Neural cell (in vitro differentiated cells): ENCODE measurements around the gene TEKT3. TPM values are rescaled to one million over a fixed set of nuclear protein-coding genes. Genes with fewer than 3 reads are reported as not detected.

Experiments
- H2AFZ ChIP-seq: fragments of 200-600, 300-800 bp; sonication (generic), shearing (Covaris generic); 2 replicates; pipeline ENCODE4 v1.6.0; 2014; ENCODE audit warnings: low read depth, mild to moderate bottlenecking, antibody characterized with exemption, low read length, moderate library complexity
- H3F3A ChIP-seq: fragments of 200-600 bp; shearing (Covaris generic); 2 replicates; pipeline ENCODE4 v1.6.1; 2016; ENCODE audit warnings: mild to moderate bottlenecking, moderate library complexity, mixed read lengths, antibody characterized with exemption, low read length; ENCODE audit not compliant: insufficient read depth, poor library complexity, severe bottlenecking
- H3K27ac ChIP-seq: fragments of 200-600, 300-800 bp; sonication (generic), shearing (Covaris generic); 2 replicates; pipeline ENCODE4 v1.5.1; 2014; ENCODE audit warnings: mild to moderate bottlenecking, low read length, moderate library complexity
- H3K27me3 ChIP-seq: fragments of 300-800, 200-600 bp; sonication (generic), shearing (Covaris generic); 2 replicates; pipeline ENCODE4 v1.6.0; 2014; ENCODE audit warnings: mild to moderate bottlenecking, low read depth, low read length, moderate library complexity; ENCODE audit not compliant: insufficient read depth
- H3K36me3 ChIP-seq: fragments of 300-800, 200-600 bp; sonication (generic), shearing (Covaris generic); 2 replicates; pipeline ENCODE4 v1.5.1; 2014; ENCODE audit warnings: mild to moderate bottlenecking, antibody characterized with exemption, low read length, moderate library complexity; ENCODE audit not compliant: insufficient read depth
- H3K4me2 ChIP-seq: fragments of 300-800, 200-600 bp; sonication (generic), shearing (Covaris generic); 2 replicates; pipeline ENCODE4 v1.6.0; 2014; ENCODE audit warnings: mild to moderate bottlenecking, low read length
- H3K4me3 ChIP-seq: fragments of 300-800, 200-600 bp; sonication (generic), shearing (Covaris generic); 2 replicates; pipeline ENCODE4 v1.5.1; 2014; ENCODE audit warnings: mild to moderate bottlenecking, low read length, moderate library complexity
- H3K79me2 ChIP-seq: fragments of 200-600 bp; shearing (Covaris generic); replicated peaks from 2 replicates; pipeline ENCODE4 v1.6.0; 2014; ENCODE audit warnings: mild to moderate bottlenecking, low read length, moderate library complexity; ENCODE audit not compliant: insufficient read depth
- H3K9ac ChIP-seq: fragments of 300-800, 200-600 bp; sonication (generic), shearing (Covaris generic); 2 replicates; pipeline ENCODE4 v1.6.1; 2016; ENCODE audit warnings: mild to moderate bottlenecking, low read length, mixed read lengths
- H3K9me2 ChIP-seq: fragments of 200-600 bp; shearing (Covaris generic); 2 replicates; pipeline ENCODE4 v1.6.1; 2016; ENCODE audit warnings: mild to moderate bottlenecking, low read length, mixed read lengths; ENCODE audit not compliant: insufficient read depth
- H3K9me3 ChIP-seq: fragments of 200-600, 300-800 bp; sonication (generic), shearing (Covaris generic); 2 replicates; pipeline ENCODE4 v1.6.1; 2016; ENCODE audit warnings: mild to moderate bottlenecking, mixed run types, low read length, moderate library complexity, mixed read lengths
- H4K20me1 ChIP-seq: fragments of 200-600 bp; shearing (Covaris generic); 2 replicates; pipeline ENCODE4 v1.6.1; 2016; ENCODE audit warnings: mild to moderate bottlenecking, mixed run types; ENCODE audit not compliant: insufficient read depth
- CTCF ChIP-seq: fragments of 450-650 bp; IDR thresholded peaks from 2 replicates; pipeline ENCODE4 v1.5.1; 2014; ENCODE audit warnings: antibody characterized with exemption, mild to moderate bottlenecking, moderate library complexity; ENCODE audit not compliant: poor library complexity, severe bottlenecking
- EP300 ChIP-seq: fragments of 450-650 bp; conservative IDR thresholded peaks from 2 replicates; pipeline ENCODE4 v1.6.1; 2014; ENCODE audit warnings: antibody characterized with exemption, mild to moderate bottlenecking, moderate library complexity; ENCODE audit not compliant: poor library complexity, severe bottlenecking
- EZH2 ChIP-seq: fragments of 200-600, 300-800 bp; shearing (Covaris generic), sonication (generic); IDR thresholded peaks from 2 replicates; pipeline ENCODE4 v1.6.1; 2014; ENCODE audit warnings: antibody characterized with exemption, low read length, borderline replicate concordance, mild to moderate bottlenecking; ENCODE audit not compliant: insufficient read depth, poor library complexity, severe bottlenecking
- MXI1 ChIP-seq: fragments of 450-650 bp; conservative IDR thresholded peaks from 2 replicates; pipeline ENCODE4 v1.6.1; 2014; ENCODE audit warnings: antibody characterized with exemption, mild to moderate bottlenecking; ENCODE audit not compliant: poor library complexity, severe bottlenecking
- POLR2AphosphoS5 ChIP-seq: IDR thresholded peaks from 2 replicates; pipeline ENCODE4 v1.6.1; 2012
- RAD21 ChIP-seq: fragments of 450-650 bp; conservative IDR thresholded peaks from 2 replicates; pipeline ENCODE4 v1.6.1; 2014; ENCODE audit warnings: antibody characterized with exemption, mild to moderate bottlenecking, moderate library complexity
- SMC3 ChIP-seq: fragments of 450-650 bp; conservative IDR thresholded peaks from 2 replicates; pipeline ENCODE4 v1.6.1; 2014; ENCODE audit warnings: antibody characterized with exemption, mild to moderate bottlenecking, moderate library complexity; ENCODE audit not compliant: poor library complexity
- TAF1 ChIP-seq: IDR thresholded peaks from 2 replicates; pipeline ENCODE4 v1.6.1; 2012; ENCODE audit warnings: low read depth
- polyA plus RNA-seq: library from polyadenylated mRNA; depleted of rRNA; stranded (reverse); fragments of >200 nt; gene quantifications from 2 replicates; pipeline ENCODE4 v1.2.3, GENCODE V29; 2014
- TF ChIP-seq, protein P1 (sequence below): IDR thresholded peaks from 2 replicates; pipeline ENCODE4 v1.6.1; 2012; ENCODE audit warnings: borderline replicate concordance

Gene TEKT3
- polyA plus RNA-seq, 1 donor from 2014 or later = 3.1 TPM

DNA sequence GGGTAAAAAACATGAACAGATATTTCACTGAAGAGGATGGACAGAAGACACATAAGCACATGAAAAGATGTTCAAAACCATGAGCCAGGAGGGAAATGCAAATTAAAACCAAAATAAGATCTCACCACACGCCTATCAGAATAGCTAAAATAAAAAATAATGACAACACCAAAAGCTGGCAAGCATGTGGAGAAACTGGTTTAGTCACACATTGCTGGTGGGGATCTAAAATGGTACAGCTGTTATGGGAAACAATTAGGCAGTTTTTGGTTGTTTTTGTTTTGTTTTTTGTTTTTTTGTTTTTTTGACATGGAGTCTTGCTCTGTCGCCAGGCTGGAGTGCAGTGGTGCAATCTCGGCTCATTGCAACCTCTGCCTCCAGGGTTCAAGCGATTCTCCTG, 44.7 kb upstream of the TEKT3 start:
- H3K4me2 ChIP-seq = no peak overlapping the region
- no peak overlapping the region for H3K9ac ChIP-seq
- H3K9me3 ChIP-seq = no peaks in the 10 kb centered on the region
- no peaks in the 10 kb centered on the region for H3K36me3 ChIP-seq
- no peak overlapping the region for H3K27ac ChIP-seq
- H2AFZ ChIP-seq = no peak overlapping the region
- H3K79me2 ChIP-seq = no peaks in the 10 kb centered on the region
- no peaks in the 10 kb centered on the region for H3F3A ChIP-seq
- TF ChIP-seq MXI1 (no peak), CTCF (no peak), TAF1 (no peak), POLR2AphosphoS5 (no peak), RAD21 (no peak), SMC3 (no peak), EZH2 (no peak), EP300 (no peak)
- TF ChIP-seq, protein P1, sequence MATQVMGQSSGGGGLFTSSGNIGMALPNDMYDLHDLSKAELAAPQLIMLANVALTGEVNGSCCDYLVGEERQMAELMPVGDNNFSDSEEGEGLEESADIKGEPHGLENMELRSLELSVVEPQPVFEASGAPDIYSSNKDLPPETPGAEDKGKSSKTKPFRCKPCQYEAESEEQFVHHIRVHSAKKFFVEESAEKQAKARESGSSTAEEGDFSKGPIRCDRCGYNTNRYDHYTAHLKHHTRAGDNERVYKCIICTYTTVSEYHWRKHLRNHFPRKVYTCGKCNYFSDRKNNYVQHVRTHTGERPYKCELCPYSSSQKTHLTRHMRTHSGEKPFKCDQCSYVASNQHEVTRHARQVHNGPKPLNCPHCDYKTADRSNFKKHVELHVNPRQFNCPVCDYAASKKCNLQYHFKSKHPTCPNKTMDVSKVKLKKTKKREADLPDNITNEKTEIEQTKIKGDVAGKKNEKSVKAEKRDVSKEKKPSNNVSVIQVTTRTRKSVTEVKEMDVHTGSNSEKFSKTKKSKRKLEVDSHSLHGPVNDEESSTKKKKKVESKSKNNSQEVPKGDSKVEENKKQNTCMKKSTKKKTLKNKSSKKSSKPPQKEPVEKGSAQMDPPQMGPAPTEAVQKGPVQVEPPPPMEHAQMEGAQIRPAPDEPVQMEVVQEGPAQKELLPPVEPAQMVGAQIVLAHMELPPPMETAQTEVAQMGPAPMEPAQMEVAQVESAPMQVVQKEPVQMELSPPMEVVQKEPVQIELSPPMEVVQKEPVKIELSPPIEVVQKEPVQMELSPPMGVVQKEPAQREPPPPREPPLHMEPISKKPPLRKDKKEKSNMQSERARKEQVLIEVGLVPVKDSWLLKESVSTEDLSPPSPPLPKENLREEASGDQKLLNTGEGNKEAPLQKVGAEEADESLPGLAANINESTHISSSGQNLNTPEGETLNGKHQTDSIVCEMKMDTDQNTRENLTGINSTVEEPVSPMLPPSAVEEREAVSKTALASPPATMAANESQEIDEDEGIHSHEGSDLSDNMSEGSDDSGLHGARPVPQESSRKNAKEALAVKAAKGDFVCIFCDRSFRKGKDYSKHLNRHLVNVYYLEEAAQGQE = no peak
- H3K9me2 ChIP-seq = no peaks in the 10 kb centered on the region
- H3K4me3 ChIP-seq = no peak overlapping the region
- no peaks in the 10 kb centered on the region for H4K20me1 ChIP-seq
- H3K27me3 ChIP-seq = no peaks in the 10 kb centered on the region

GRCh38 chr17:15385305-15385704, 43.9 kb upstream of the TEKT3 start:
- TF ChIP-seq CTCF (no peak), SMC3 (no peak)
- TF ChIP-seq, protein P1 = no peak
- no peaks in the 10 kb centered on the region for H3K9me3 ChIP-seq
- no peak overlapping the region for H2AFZ ChIP-seq
- no peak overlapping the region for H3K4me2 ChIP-seq
- H3K4me3 ChIP-seq = no peak overlapping the region
- no peak overlapping the region for H3K27ac ChIP-seq
- H3F3A ChIP-seq = no peaks in the 10 kb centered on the region
- no peaks in the 10 kb centered on the region for H3K79me2 ChIP-seq
- H4K20me1 ChIP-seq = no peaks in the 10 kb centered on the region
- no peaks in the 10 kb centered on the region for H3K9me2 ChIP-seq
- no peaks in the 10 kb centered on the region for H3K27me3 ChIP-seq
- H3K36me3 ChIP-seq = no peaks in the 10 kb centered on the region
- no peak overlapping the region for H3K9ac ChIP-seq
